Cardiac muscle cell (in vitro differentiated cells and primary cell): ENCODE data around the gene TFRC. TPM values are rescaled to one million over a fixed set of nuclear protein-coding genes. Genes with fewer than 3 reads are reported as not detected.

Experiments
- DNase-seq, 2 donors: peaks; one replicate each; pipeline versions ENCODE4 v3.0.0 to v3.0.0-alpha.2; 2010 to 2017; ENCODE audit warnings: low read depth in 1 of 2, low spot score in 1 of 2
- H3K27ac ChIP-seq: fragments of 200-600 bp; sonication (generic); 2 replicates; pipeline ENCODE4 v1.5.1; 2016
- H3K27me3 ChIP-seq: fragments of 200-600 bp; sonication (generic); 2 replicates; pipeline ENCODE4 v1.6.0; 2016; ENCODE audit warnings: control low read depth
- H3K36me3 ChIP-seq: fragments of 200-600 bp; sonication (generic); 2 replicates; pipeline ENCODE4 v1.5.1; 2016; ENCODE audit warnings: control low read depth
- H3K4me1 ChIP-seq: fragments of 200-600 bp; sonication (generic); 2 replicates; pipeline ENCODE4 v1.8.1; 2017; ENCODE audit warnings: low read depth, mild to moderate bottlenecking, mixed run types
- H3K4me3 ChIP-seq: fragments of 200-600 bp; sonication (generic); 2 replicates; pipeline ENCODE4 v1.5.1; 2016; ENCODE audit warnings: mild to moderate bottlenecking
- H3K9me3 ChIP-seq: fragments of 200-600 bp; sonication (generic); 2 replicates; pipeline ENCODE4 v1.5.1; 2017; ENCODE audit warnings: low read depth, mild to moderate bottlenecking, control low read depth
- polyA plus RNA-seq: library from polyadenylated mRNA; unstranded; fragments of >200 nt; fragmentation: Nextera tagmentation; extraction: Ambion mirVana; gene quantifications from 2 replicates; pipeline ENCODE4 v1.2.1, GENCODE V29; 2016
- total RNA-seq: library from RNA; depleted of rRNA; stranded (reverse); fragments of >200 nt; gene quantifications from 2 replicates; pipeline ENCODE4 v1.2.3, GENCODE V29; 2016
- TF ChIP-seq, protein P1 (sequence below): IDR thresholded peaks from 2 replicates; pipeline ENCODE4 v1.5.1; 2012; ENCODE audit warnings: low read depth, mild to moderate bottlenecking, low read length

The TFRC gene
- total and polyA plus RNA-seq, 2 experiments from 2014 or later = 19.6 to 81.1 TPM

DNA sequence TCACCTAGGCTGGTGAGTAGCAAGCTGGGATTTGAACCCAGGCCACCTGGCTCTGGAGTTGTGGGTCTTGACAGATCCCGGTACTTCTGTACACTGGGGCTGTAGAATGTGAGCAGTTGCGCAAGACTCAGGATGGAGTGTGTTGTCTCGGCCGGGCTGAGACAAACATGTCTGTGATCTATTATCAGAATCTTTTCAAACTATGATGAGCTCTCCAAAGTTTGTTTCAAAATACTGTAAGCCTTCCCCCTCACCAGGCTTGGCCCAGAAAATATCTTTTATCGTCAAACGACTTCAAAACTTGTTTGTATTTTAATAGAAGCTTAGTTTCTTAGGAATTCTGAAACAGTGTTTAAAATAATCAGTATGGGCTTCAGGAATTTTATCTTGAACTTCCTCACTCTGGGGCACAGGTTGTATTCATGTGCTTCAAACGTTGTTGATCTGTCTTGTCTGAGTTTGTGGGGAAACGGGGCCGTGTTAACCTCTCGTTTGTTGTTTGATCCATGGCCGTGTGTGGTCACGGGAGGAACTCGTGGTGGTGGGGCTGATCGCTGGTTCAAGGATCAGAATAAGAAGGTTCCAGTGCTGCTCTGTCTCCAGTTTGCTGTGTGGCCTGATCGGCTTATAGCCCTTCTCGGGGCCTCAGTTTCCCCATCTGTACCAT is 40.3 kb upstream of the TFRC start:
- Histone ChIP-seq H3K27me3 (no peaks in the 10 kb centered on the region), H3K36me3 (no peaks in the 10 kb centered on the region), H3K9me3 (no peaks in the 10 kb centered on the region), H3K27ac (no peak overlapping the region), H3K4me3 (no peak overlapping the region), H3K4me1 (peaks cover under 1% of the 10 kb centered on the region)
- TF ChIP-seq, protein P1, sequence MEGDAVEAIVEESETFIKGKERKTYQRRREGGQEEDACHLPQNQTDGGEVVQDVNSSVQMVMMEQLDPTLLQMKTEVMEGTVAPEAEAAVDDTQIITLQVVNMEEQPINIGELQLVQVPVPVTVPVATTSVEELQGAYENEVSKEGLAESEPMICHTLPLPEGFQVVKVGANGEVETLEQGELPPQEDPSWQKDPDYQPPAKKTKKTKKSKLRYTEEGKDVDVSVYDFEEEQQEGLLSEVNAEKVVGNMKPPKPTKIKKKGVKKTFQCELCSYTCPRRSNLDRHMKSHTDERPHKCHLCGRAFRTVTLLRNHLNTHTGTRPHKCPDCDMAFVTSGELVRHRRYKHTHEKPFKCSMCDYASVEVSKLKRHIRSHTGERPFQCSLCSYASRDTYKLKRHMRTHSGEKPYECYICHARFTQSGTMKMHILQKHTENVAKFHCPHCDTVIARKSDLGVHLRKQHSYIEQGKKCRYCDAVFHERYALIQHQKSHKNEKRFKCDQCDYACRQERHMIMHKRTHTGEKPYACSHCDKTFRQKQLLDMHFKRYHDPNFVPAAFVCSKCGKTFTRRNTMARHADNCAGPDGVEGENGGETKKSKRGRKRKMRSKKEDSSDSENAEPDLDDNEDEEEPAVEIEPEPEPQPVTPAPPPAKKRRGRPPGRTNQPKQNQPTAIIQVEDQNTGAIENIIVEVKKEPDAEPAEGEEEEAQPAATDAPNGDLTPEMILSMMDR = no peak
- DNase-seq = peak in 1 of 2 donors; percentile 40

DNA sequence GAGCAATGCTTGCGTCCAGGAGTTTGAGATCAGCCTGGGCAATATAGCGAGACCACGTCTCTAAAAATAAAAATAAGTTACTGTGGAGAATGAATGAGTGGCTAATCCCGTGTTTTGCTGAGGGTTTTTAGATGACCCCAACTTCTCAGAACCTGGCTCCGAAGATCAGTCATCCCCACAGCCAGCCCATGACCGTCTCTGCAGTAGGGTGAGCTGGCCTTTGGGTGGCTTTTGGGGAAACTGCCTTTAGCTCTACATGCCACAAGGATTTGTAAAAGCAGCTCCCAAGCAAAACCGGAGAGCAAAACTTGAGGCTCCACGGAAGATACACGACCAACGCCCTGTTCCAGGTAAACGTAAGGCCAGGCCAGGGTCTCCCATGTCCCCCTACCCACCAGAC is 39.2 kb upstream of the TFRC start:
- Histone ChIP-seq H3K27ac (no peak overlapping the region), H3K4me1 (no peaks in the 10 kb centered on the region)

DNA sequence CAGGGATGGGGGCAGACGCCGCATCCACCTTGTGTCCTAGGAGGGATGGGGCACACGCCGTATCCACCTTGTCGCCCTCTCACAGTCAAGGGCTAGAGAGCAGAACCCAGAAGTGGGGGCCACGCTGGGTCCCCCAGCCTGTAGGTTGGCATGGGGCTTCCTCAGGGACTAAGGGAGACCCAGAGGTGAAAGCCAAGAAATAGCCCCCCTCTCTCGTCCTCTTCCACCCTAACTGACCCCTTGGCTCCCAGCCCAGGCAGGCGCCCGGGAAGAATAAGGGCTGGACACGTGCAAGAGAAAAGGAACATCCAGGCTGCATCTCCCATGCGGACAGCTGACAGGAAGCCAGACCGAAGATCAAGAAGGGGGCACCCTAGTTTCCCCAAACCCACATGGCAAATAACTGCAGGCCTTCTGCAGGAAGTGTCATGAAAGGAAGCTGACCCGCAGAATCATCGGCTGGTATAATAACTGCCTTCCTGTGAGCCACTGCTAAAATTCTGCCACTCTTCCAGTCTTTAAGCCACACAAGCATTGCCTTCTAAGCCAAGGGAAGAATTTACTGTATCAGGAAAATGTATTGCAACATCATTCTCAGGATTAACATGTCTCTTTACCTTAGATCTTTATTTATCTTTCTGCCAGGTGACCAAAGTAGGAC is 38.5 kb upstream of the TFRC start:
- no peak for DNase-seq
- H3K36me3 ChIP-seq = no peaks in the 10 kb centered on the region
- H3K9me3 ChIP-seq = no peaks in the 10 kb centered on the region
- no peak overlapping the region for H3K27ac ChIP-seq
- H3K4me1 ChIP-seq = no peaks in the 10 kb centered on the region
- H3K27me3 ChIP-seq = no peaks in the 10 kb centered on the region
- no peak overlapping the region for H3K4me3 ChIP-seq
- TF ChIP-seq, protein P1 = no peak

More for the DNA sequence above, 39.2 kb upstream of the TFRC start:
- no peaks in the 10 kb centered on the region for H3K36me3 ChIP-seq
- DNase-seq = no peak
- H3K4me3 ChIP-seq = no peak overlapping the region
- TF ChIP-seq, protein P1 = no peak
- no peaks in the 10 kb centered on the region for H3K9me3 ChIP-seq
- no peaks in the 10 kb centered on the region for H3K27me3 ChIP-seq

DNA sequence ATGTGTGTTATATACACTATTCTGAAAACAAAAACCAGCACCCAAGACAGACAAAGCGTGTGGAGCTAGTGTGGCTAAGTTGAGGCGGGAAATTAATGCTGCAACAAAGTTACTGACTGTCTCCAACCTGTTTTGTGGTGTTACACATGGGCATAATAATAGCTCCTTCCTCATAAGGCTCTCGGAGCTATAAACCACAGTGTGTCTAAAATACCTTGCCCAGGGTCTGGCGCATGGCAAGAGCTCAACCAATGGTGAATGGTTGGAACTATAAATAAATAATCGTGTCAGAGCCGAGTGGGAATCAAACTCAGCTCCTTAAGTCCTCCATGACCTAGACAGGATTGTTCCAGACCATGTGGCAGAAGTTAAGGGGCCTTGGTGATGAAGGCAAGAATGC is 35.9 kb upstream of the TFRC start:
- H3K4me3 ChIP-seq = no peak overlapping the region
- no peak overlapping the region for H3K27ac ChIP-seq
- no peak for DNase-seq
- H3K9me3 ChIP-seq = no peaks in the 10 kb centered on the region
- TF ChIP-seq, protein P1 = no peak
- no peaks in the 10 kb centered on the region for H3K27me3 ChIP-seq
- no peaks in the 10 kb centered on the region for H3K4me1 ChIP-seq
- no peaks in the 10 kb centered on the region for H3K36me3 ChIP-seq

DNA sequence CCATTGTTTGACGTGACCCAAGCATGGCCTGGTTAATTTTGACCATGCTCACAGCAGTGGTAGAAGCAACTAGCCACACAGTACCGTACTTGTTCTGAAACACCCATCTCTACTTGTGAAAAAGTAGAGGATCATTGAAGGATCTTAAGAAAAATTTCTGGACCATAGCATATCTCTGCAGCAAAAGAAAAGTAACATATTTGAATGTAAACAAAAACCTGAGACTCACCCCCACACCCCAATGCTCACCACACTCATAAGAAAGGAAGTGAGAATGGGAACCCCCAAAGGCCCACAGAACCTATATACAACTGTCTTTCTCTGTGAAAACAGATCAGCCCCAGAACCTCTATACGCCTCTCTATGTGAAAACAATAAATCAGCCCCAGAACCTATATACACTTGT is 33.8 kb upstream of the TFRC start:
- no peaks in the 10 kb centered on the region for H3K27me3 ChIP-seq
- TF ChIP-seq, protein P1 = no peak

More for the DNA sequence above, 33.8 kb upstream of the TFRC start:
- Histone ChIP-seq H3K4me1 (no peaks in the 10 kb centered on the region), H3K4me3 (no peak overlapping the region), H3K9me3 (no peaks in the 10 kb centered on the region), H3K27ac (no peak overlapping the region), H3K36me3 (no peaks in the 10 kb centered on the region)
- no peak for DNase-seq
